NCI-H1092 (cell line): Measurements from ENCODE around the gene IMMP2L.
"Not testable (repeated sequence)": the region's sequence is repeated elsewhere in the genome, so short reads cannot be mapped to it uniquely, and the experiment has no call there.

Source experiments
- DNase-seq: peaks from one replicate; lab custom pipeline; 2025; lab: John Stamatoyannopoulos, UW

The IMMP2L gene

DNA sequence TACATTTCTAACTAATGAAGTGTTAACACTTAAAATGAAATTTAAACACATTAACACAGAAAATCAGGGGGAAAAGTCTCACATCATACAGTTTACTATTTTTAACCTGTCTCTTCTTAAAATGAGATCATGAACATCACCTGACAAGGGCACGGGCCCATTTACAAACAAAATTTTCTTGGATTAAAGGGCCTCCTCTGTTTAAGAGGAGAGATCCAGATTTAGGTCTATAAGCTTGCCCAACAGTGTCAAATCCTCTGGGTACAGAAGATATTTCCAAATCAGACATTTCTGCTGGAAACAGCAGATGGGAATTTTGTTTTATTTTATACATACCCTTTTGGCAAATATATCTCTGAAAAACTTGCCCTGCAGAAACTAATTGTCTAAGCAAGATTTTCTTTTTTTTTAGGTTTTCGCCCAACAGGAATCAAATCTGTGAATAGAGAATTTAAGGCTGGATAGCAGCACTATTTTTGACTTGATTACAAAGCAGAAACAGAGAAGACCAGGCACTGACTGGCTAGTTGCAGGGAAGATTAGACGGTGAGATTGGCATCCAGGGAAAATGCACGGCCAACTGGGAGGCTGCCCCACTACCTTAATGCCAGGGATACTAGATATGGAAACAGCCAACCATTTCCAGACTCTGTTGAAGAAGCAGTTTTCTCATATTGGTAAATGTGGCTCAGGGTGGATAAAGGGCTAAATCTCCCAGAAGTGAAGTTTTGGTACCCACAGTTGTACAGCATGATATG is 298.0 kb downstream of the IMMP2L start:
- no peak for DNase-seq

DNA sequence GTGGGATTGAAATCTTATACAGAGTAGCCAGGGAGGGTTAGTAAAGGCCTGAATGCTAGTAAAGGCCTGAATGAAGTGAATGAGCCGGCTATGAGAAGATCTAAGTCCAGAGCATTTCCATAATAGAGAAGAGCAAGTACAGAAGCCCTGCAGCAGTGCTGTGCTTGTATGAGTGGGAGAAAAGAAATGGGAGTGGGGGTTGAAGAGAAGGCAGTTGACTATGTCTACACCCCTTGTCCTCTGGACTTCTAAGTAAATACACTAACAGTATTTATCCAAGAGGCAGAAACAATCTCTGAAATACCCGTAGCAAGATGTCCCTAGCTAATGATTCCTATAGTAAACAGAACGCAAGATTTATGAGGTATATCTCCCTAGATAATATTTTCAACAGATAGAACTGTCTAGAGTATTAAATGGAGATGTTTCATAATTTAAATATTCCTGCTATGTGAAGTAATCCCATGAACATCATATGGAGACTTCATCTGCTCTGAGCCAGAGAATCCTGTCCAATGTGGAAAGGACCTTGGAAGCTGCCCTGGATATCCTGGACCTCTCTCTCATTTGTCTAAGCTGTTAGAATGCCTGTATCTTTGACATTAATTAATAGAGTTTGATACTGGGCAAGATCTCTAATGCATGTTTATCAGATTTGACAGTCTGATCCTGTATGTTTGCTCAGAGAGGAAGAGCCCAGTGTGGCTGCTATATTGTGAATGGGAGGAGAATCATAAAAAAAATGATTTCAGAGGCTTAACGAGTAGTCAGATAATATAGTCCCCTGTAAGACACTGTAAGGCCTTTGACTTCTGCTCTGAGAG is 299.8 kb downstream of the IMMP2L start:
- DNase-seq = no peak

DNA sequence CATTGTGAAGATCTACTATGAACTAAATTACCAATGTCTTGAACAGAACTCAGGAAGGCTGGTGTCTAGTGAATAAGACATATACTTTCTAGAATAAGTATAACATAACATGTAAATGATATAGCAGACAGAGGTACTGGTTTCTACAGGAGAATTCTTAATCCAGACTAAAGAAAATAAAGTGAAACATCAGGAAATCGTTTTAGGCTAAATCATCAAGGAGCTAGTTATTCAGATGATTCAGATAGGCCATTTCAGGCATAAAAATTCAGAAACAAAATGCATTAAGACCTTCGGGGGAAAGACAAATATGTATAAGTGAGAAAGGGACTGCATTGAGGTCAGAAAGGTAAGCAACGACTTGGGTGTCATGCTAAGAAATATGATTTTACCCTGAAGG is 300.8 kb downstream of the IMMP2L start:
- DNase-seq = no peak

DNA sequence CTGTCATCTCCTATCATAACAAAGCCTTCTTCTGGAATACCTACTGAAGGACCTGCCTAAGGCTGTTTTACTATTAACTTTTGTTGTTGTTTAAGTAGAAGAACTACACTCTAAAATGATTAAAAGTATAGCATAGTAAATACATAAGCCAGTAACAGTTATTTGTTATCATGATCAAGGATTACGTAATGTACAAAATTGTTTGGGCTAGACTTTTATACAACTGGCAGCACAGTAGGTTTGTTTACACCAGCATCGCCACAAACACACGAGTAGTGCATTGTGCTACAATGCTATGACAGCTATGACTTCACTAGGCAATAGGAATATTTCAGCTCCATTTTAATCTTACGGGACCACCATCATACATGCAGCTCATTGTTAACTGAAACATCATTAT is 302.3 kb downstream of the IMMP2L start:
- no peak for DNase-seq

DNA sequence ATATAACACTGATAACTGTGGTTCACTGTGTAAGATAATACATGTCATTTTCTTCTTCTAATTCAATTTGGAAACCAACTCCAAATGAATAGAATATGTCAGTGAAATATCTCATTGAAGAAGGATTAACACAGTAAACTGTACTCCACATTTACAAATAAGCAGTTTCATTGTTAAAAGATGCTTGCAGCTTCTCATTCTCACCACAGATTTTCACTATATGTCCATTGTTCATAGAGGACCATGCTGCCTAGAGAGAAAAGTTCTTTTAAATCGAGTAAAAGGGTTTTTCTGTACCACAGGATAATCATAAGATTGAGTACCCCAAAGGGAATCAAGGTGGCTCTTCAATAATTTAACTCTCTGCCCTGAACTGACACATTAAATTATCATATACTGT is 305.9 kb downstream of the IMMP2L start:
- no peak for DNase-seq

DNA sequence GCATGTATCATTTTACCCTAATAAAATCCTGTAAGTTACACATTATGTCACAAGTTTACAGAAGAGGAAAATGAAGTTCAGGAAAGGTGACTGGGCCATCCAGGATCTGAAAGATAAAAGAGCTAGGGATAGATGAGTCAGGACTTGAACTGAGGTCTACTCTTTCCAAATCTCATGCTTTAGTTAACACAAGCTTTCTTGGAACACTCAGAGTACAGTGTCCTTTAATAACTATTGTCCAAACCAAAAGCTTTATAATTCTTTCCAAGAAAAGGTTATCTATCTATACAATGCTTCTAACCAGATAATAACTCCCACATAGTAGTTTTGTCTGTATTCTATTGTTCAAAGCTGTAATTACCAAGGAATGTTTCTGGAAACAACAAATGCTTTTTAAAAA is 306.7 kb downstream of the IMMP2L start:
- no peak for DNase-seq

DNA sequence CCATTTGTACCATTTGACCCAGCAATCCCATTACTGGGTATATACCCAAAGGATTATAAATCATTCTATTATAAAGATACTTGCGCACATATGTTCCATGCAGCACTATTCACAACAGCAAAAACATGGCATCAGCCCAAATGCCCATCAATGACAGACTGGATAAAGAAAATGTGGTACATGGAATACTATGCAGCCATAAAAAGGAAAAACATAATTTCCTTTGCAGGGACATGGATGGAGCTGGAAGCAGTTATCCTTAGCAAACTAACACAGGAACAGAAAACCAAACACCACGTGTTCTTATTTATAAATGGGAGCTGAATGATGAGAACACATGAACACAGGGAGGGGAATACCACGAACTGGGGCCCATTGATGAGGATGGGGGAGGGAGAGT is 310.9 kb downstream of the IMMP2L start:
- DNase-seq = not testable (repeated sequence)

DNA sequence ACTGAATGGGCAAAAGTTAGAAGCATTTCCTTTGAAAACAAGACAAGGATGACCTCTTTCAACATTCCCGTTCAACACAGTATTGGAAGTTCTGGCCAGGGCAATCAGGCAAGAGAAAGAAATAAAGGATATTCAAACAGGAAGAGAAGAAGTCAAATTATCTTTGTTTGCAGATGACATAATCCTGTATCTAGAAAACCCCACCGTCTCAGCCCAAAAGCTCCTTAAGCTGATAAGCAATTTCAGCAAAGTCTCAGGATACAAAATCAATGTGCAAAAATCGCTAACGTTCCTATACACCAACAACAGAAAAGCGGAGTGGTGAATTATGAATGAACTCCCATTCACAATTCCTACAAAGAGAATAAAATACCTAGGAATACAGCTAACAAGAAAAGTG is 312.5 kb downstream of the IMMP2L start:
- not testable (repeated sequence) for DNase-seq

DNA sequence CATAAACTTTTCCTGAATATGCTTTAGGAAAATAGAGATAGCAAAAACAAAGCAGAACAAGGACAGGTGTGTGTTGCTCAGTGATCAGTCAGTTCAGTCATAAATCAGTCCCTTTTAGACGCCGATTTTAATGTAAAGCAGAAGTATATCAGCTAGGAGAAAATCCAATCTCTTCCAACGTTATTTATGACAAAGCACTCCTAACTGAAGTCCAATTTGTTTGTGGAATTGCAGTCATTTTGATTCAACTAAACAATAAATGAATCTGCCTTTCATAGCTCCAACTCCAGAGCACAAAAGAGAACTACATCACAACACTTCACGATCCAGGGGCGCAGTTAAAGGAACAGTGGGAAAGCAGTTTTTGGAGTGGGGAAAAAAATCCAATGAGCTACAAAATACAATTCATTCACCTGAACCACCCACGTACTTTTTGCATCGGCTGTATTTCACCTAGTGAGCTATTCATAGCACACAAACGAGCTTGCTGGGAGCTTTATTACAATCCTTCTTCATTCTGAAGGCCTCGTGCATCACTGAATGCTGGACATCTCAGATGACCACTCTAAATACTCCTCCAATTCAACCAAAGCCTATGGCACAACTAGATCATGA is 320.0 kb downstream of the IMMP2L start:
- no peak for DNase-seq

DNA sequence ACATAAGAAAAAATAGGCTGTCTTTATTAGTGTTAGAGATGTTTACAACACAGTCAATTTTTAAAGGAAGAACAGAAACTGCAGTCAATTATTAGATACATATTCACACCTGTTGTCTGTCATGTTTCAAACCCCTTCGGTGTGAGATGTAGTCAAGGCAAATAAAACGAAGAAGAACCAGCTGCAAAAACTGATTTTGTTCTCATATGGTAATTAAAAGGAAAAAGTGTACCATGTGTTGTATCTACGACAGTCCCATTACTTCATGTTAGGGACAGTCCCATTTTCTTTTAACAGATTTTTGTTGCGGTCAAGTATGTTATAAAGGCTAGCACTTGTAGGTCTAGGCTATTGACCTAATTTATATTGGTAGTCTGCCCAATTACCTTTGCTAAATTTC is 321.9 kb downstream of the IMMP2L start:
- DNase-seq = peak; percentile 33

DNA sequence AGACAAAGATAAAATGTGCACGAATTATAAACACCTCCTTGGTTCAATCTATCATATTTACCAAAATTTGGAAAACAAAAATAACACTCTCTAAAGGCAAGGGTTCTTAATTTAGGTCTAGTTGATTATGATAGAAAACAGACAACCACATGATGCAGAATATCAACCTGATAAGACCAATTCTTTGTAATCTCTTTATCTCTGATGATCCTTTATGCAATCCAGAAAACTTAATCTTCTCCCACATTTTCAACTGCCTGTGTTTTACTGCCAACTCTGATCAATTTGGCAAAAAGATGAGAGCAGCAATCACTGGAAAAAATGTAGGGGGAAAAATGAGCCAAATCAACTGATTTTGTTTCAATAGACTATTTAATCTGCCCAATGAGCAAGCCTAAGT is 322.9 kb downstream of the IMMP2L start:
- no peak for DNase-seq

DNA sequence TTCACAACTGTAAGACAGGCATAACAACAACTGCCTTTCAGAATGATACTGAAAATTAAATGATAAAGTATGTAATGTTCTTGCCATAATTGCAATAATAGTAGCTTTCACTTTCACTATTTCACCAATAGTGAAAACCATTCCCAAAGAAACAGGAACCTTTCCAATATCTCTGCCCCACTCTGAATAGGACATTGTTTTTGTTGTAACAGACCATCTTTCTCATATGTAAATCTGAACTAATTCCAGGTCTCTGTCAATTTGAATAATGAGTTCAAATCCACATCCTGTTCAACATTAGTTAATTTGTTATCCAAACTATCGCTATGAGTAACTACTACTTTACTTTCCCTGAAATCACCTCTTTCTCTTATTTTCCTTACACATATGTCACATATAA is 323.4 kb downstream of the IMMP2L start:
- no peak for DNase-seq

DNA sequence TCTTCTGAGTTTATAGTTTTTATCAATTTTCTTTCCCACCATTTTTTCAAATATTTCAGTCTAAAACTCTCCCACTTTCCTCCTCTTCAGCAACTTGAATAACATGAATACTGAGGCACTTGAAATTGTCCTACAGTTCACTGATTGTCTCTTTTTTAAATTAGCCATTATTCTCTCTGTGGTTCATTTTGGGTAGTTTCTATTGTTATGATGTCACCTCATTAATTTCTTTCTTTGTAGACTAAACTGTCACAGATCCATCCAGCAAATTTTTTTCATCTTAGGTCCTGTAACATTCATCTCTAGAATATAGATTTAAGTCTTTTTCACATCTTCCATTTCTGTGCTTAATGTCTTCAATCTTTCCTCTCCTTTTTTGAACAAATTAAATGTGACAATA is 326.6 kb downstream of the IMMP2L start:
- no peak for DNase-seq

DNA sequence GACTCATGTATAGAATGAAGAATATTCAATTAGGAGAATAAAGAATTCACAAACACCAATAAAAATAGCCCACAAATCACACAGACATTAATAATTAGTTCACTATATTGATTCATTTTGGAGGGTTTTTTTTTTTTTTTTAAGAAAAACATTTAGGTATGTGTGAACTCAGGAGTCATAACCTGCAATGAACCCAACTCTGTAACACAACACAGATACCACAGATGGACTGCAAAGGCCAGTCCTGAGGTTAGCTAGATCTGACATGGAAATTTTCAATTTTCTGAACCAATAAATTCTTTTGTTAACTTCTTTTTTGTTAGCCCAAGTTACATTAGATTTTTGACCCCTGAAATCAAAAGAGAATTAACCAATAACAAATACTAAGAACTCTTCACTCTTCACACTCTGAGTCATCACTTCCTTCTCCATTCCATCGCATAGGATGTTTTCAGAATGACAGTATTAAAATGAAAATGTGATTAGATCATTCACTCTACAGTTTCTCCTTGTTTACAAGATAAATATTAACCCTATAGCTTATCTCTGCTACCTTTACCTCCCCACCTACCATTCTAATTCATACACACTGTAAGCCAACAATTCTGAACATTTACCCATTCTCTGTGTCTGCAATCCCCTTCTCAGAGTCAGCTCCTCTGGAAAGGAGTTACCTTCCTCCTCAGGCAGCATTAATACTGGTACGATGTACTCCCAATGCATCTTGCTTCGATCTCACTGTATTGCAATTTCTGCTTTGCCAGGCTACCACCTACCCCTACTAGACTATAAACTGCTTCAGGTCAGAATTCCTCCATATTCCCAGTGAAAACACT is 329.8 kb downstream of the IMMP2L start:
- DNase-seq = no peak

DNA sequence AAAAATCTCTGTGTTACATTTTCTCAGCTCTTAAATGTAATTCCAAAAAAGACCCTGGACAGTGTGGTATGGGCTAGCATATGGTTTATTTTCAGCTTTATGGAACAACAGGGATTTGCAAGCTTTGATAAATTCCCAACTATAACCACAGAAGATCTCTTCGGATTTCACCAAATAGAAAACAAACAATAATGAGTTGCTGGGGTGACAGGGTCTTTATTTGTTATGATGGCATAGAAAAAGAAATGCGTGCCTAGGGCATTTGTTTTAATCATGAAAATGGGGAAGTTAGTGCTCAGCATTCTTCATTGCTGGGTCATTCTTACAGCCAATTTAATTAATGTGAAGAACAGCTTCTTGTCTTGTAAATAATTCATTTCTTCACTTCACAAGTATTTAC is 332.4 kb downstream of the IMMP2L start:
- DNase-seq = no peak

DNA sequence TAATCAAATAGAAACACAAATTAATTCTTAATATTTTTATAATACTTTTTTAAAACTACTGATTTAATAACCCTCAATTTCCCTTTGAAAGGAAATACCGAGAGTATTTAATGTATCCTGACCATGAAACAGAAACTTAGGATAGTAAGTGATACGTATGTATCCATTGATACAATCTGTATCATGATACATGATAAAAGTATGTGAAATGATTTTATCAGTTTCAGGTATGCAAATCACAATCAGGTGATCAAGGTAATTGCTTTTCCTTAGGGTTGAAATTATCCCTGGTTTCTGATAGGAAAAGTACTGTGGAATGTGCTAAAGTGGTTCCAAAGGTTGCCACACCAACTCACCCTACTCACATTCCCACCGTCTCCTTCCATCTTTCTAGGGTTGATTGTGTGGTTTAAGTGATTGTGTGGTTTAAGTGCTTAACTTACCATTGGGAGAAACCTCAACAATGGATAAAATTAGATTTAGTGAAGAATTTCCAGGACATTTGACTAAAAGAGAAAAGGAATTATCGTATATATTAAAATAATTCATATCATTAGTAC is 333.0 kb downstream of the IMMP2L start:
- no peak for DNase-seq

DNA sequence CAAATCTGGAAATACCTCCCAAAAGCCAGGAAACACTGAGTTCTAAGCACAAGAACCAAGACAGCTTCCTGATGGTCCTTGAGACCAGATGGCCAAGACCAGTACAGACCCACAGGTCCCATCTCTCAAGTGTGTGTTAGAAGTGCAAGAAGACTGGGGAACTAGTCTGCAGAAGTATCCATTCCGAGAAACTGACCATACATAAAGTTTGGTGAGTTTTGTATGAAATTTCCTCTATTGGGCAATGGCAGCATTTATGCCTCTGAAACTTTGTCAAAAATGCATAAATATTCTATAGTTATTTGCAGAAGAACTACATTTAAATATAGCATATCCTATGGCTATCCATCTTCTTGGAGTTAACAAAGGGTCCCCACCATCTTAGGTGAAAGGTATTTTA is 333.9 kb downstream of the IMMP2L start:
- no peak for DNase-seq

DNA sequence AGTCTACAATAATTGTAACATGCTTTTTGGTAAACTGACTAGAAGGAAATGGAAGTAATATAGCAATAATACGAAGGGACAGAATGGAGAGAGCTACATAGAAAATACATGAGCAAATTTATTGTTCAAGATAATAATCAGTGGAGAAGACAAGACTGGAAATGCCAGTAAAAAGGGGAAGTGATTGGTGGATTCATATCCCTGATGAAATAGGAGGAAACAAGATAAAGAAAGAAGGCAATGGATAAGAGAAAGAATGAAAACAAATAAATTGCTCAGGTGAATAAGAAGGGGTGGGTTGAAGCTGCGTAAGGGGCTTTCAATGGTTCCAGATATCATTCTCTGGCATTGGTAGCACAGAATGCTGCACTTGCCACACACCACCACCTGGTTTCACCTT is 335.5 kb downstream of the IMMP2L start:
- no peak for DNase-seq

DNA sequence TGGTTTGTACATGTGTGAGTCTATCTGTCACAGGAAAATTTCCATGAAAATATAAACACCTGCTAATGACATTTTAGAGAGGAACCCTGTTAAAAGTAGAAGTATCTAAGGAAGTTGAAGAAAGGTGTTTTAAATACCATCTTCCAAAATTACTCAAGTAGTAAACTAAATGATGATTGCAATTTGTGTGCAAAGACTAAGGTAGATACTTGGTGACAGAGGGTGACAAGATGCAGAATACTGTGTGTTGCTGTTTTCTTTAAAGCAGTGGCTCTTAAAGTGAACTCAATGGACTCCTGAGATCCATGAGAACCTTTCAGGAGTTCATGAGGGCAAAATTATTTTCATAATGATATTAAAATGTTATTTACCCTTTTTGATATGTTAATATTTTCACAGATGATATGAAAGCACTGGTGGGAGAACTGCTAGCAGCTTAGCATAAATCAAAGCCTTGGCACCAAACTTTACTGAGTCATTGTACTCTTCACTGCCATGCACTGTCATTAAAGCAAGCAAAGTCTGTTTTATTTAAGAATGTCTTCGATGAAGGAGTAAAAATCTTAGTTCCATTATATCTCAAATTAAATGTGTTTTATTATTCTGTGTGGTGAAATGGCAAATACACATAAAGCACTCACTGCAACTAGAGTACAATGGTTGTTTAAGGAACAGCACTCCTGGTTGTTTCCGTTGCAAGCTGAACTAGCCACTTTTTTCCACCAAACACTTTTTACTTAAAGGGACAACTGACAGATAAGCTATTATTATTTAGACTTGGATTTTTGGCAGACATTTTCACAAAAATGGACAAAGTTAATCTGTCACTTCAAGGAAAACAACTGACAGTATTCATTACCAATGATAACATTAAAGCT is 337.7 kb downstream of the IMMP2L start:
- DNase-seq = no peak

DNA sequence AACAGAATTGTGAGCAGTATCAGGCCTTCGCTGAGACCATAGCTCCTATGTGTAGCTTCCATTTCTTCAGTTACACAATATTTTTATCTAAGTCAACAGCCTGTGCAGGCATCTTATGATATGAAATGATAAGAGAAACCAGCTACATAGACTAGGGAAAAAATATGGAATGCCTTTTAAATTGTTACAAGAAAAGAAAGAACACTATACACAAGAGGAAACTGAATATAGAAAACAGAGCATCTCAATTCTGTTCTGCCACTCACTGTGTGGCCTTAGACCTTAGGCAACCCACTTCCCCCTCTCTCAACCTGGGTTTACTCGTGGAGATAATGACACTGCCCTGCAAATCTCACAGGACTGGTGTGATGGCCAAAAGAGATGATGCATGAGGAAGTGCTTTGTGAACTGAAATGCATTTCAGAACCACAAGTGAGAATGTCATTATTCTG is 338.5 kb downstream of the IMMP2L start:
- no peak for DNase-seq

DNA sequence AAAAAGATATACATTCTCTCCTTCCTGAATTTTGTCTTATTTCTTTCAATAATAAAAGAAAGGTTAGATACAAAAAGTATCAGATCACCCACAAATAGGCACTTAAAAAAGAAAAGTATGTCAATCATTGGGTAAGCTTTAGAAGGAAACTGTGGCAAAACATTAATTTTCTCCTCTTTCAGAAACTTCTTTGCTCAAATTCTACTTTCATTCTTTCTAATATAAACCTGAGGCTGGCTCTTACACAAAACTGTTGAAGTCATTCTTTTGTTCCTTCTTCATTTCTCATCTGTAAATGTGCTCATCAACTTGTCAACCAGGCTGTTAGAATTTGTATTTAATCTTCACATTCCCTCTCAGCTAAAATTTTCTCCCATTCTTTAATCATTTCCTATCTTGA is 346.7 kb downstream of the IMMP2L start:
- DNase-seq = no peak
